ENCODE data around the gene MICAL3. TPM values are rescaled to one million over a fixed set of nuclear protein-coding genes. Genes with fewer than 3 reads are reported as not detected.
A peak's percentile ranks its signal among the peaks of the same experiment; 100 is the strongest.

MICAL3 gene
- total and polyA plus RNA-seq, 2 donors from 2014 or later = 5.0 to 99.4 TPM

- DNase-seq (no peak), FAIRE-seq (no peak)
- H3K9me3 ChIP-seq (ENCODE audit: control insufficient read depth in 2 of 3, insufficient read depth in 1 of 3, low read length in 3 of 3) = no peaks in the 10 kb centered on the region
- no peaks in the 10 kb centered on the region for H3K27me3 ChIP-seq (ENCODE audit: control insufficient read depth, insufficient read depth, low read length)
- intact Hi-C loops (cut with DNase I) = no loop called here
- no peak for TF ChIP-seq CTCF (IDR thresholded peaks at IDR 0.05; ENCODE audit: borderline replicate concordance, extremely low read depth, insufficient read depth)
- H3K27ac ChIP-seq (ENCODE audit: low read depth in 2 of 2, low read length in 2 of 2) = peak overlapping the region; percentile 73 to 76
- H3K4me3 ChIP-seq (ENCODE audit: low read length in 3 of 3) = no peak overlapping the region
- peak overlapping the region in 1 of 3 donors; percentile 35 for H3K9ac ChIP-seq (ENCODE audit: low read length in 3 of 3)
- H3K36me3 ChIP-seq (ENCODE audit: control insufficient read depth in 2 of 3, insufficient read depth in 3 of 3, low read length in 3 of 3) = no peaks in the 10 kb centered on the region
- H3K4me1 ChIP-seq (ENCODE audit: control insufficient read depth in 2 of 3, insufficient read depth in 2 of 3, low read depth in 1 of 3, low read length in 3 of 3) = peaks cover 8 to 61% (median 55%) of the 10 kb centered on the region in 3 donors
These were observed 103.2 kb downstream of the MICAL3 start for GRCh38 chr22:17920992-17921650.

- DNase-seq = peak in 4 of 5 donors; percentile 51 to 85 (median 76)
- Histone ChIP-seq H3K4me1 (ENCODE audit: control insufficient read depth in 2 of 3, insufficient read depth in 2 of 3, low read depth in 1 of 3, low read length in 3 of 3) (peaks cover 8 to 52% (median 51%) of the 10 kb centered on the region in 3 donors), H3K27me3 (ENCODE audit: control insufficient read depth, insufficient read depth, low read length) (no peaks in the 10 kb centered on the region), H3K9me3 (ENCODE audit: control insufficient read depth in 2 of 3, insufficient read depth in 1 of 3, low read length in 3 of 3) (no peaks in the 10 kb centered on the region), H3K27ac (ENCODE audit: low read depth in 2 of 2, low read length in 2 of 2) (peak overlapping the region; percentile 64 to 78), H3K9ac (ENCODE audit: low read length in 3 of 3) (peak overlapping the region in 1 of 3 donors; percentile 62), H3K36me3 (ENCODE audit: control insufficient read depth in 2 of 3, insufficient read depth in 3 of 3, low read length in 3 of 3) (no peaks in the 10 kb centered on the region), H3K4me3 (ENCODE audit: low read length in 3 of 3) (peak overlapping the region in 1 of 3 donors; percentile 14)
- no peak for FAIRE-seq
- TF ChIP-seq CTCF (IDR thresholded peaks at IDR 0.05; ENCODE audit: borderline replicate concordance, extremely low read depth, insufficient read depth) = no peak
- intact Hi-C loops (cut with DNase I) = no loop called here
These were observed 104.2 kb downstream of the MICAL3 start for GRCh38 chr22:17920145-17920605.

DNA sequence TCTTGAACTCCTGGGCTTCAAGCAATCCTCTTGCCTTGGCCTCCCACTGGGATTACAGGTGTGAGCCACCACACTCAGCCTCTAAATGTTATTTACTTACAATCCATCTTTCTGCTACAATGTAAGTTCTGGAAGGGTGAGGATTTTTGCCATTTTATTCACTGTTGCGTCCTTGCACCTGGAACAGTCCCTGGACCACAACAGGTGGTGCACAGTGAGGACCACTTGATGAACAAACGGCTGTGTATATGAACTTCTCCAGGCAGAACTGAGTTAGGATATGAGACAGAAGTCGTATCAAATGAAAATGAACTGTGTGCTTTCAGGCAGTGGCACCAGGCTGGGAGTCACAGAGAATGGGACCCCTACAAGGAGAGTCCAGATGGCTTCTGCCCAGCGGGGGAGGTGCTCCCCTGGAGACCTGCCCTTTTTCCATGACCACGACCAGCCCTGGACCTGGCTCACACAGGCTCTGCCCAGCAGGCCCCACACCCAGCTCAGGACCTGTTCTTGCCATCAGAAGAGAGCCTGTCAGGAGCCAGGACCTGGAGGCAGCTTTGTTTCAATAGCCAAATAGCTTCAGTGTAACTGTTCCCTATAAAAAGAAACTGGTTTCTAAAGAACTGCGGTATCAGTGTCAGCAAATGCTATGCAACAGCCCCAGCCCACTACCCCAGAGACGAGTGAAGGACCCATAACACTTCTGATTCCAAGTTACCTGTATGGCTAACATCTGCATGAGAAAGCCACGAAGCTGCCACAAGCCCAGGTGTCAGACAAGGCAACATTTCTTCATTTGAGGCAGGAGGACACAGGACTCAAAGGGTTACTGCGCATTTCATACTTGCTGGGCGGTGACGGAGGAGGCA lies 104.9 kb downstream of the MICAL3 start:
- H3K9ac ChIP-seq (ENCODE audit: low read length in 3 of 3) = peak overlapping the region in 1 of 3 donors; percentile 62
- H3K27me3 ChIP-seq (ENCODE audit: control insufficient read depth, insufficient read depth, low read length) = no peaks in the 10 kb centered on the region
- peak overlapping the region; percentile 64 to 78 for H3K27ac ChIP-seq (ENCODE audit: low read depth in 2 of 2, low read length in 2 of 2)
- H3K4me1 ChIP-seq (ENCODE audit: control insufficient read depth in 2 of 3, insufficient read depth in 2 of 3, low read depth in 1 of 3, low read length in 3 of 3) = peaks cover 8 to 46% (median 44%) of the 10 kb centered on the region in 3 donors
- no peak for FAIRE-seq
- H3K9me3 ChIP-seq (ENCODE audit: control insufficient read depth in 2 of 3, insufficient read depth in 1 of 3, low read length in 3 of 3) = no peaks in the 10 kb centered on the region
- peak overlapping the region in 1 of 3 donors; percentile 14 for H3K4me3 ChIP-seq (ENCODE audit: low read length in 3 of 3)
- intact Hi-C loops (cut with DNase I) = no loop called here
- no peaks in the 10 kb centered on the region for H3K36me3 ChIP-seq (ENCODE audit: control insufficient read depth in 2 of 3, insufficient read depth in 3 of 3, low read length in 3 of 3)
- TF ChIP-seq CTCF (IDR thresholded peaks at IDR 0.05; ENCODE audit: borderline replicate concordance, extremely low read depth, insufficient read depth) = no peak
- DNase-seq = no peak
